Lower leg skin (tissue), 4 donors: ENCODE results near the gene LPIN1. TPM values are rescaled to one million over a fixed set of nuclear protein-coding genes. Genes with fewer than 3 reads are reported as not detected.

Experiments used
- DNase-seq, 2 donors: peaks; one replicate each; pipeline ENCODE4 v3.0.0-alpha.2; 2019; ENCODE audit warnings: low spot score in 2 of 2
- H3K4me3 ChIP-seq: fragments of 200-600 bp; sonication (generic); 2 replicates; pipeline ENCODE4 v1.5.1; 2017; ENCODE audit warnings: mild to moderate bottlenecking, low read depth; ENCODE audit not compliant: poor library complexity, severe bottlenecking
- CTCF ChIP-seq, 3 donors: fragments of 450-650 bp; IDR thresholded peaks; one replicate each; pipeline ENCODE4 v1.5.1; 2016; ENCODE audit warnings: antibody characterized with exemption in 3 of 3, mild to moderate bottlenecking in 3 of 3, moderate library complexity in 2 of 3
- POLR2A ChIP-seq, 2 donors: fragments of 450-650 bp; IDR thresholded peaks; one replicate each; pipeline ENCODE4 v1.6.1; 2016 to 2017; ENCODE audit warnings: antibody characterized with exemption in 2 of 2, mild to moderate bottlenecking in 1 of 2, moderate library complexity in 1 of 2
- WGBS, 2 donors: methylation state at CpG; one replicate each; pipeline ENCODE4 v1.1.5; 2018; 5-methylcytosine and 5-hydroxymethylcytosine counted together
- intact Hi-C: fragments of 100-400 bp; cut with DNase I; formaldehyde crosslinking; loops from one replicate; pipeline ENCODE4 v1.15.0; 2023; ENCODE audit warnings: low total_unique reads
- microRNA counts, 2 donors: library from miRNA; unstranded; fragments of <30 nt; microRNA quantifications; one replicate each; lab custom pipeline; 2016
- microRNA-seq, 2 donors: library from miRNA; unstranded; fragments of <30 nt; microRNA quantifications; one replicate each; pipeline ENCODE4, GENCODE V29; 2016; ENCODE audit warnings: borderline replicate concordance in 2 of 2, borderline number of aligned reads in 1 of 2
- total RNA-seq, 4 donors: library from RNA; depleted of rRNA; stranded (reverse); fragments of >200 nt; gene quantifications; one replicate each; pipeline ENCODE4 v1.1.0, GENCODE V29; 2016

Gene LPIN1
- total RNA-seq, 4 donors from 2014 or later: 15.6 to 45.8 (median 35.0) TPM

GRCh38 chr2:11873356-11874154 lies 127.1 kb downstream of the LPIN1 start:
- no peak overlapping the region for H3K4me3 ChIP-seq
- TF ChIP-seq CTCF (IDR thresholded peaks at IDR 0.05): no peak
- TF ChIP-seq POLR2A (IDR thresholded peaks at IDR 0.05): no peak
- peak in 1 of 2 donors; percentile 15 for DNase-seq
- intact Hi-C loops: loop anchor here (2.0 kb wide), 1 partner anchor 29 kb away; no protein-coding TSS in a partner anchor
- 39 to 57% methylated on average over 11 of the region's 11 CpGs for WGBS, 2 donors

- intact Hi-C loops: loop anchor here (2.0 kb wide), 1 partner anchor 28 kb away; no protein-coding TSS in a partner anchor
- no peak overlapping the region for H3K4me3 ChIP-seq
- DNase-seq: no peak
- 93 to 94% methylated on average over 9 to 10 of the region's 15 CpGs for WGBS, 2 donors
- no peak for TF ChIP-seq CTCF (IDR thresholded peaks at IDR 0.05)
- TF ChIP-seq POLR2A (IDR thresholded peaks at IDR 0.05): no peak
Observed at GRCh38 chr2:11874861-11875260, 128.4 kb downstream of the LPIN1 start.

GRCh38 chr2:11875481-11875880 lies 129.0 kb downstream of the LPIN1 start:
- no peak for DNase-seq
- TF ChIP-seq POLR2A (IDR thresholded peaks at IDR 0.05) (no peak), CTCF (IDR thresholded peaks at IDR 0.05) (no peak)
- H3K4me3 ChIP-seq: no peak overlapping the region
- 78 to 92% methylated on average over 2 of the region's 2 CpGs for WGBS, 2 donors
- intact Hi-C loops: loop anchor here (2.0 kb wide), 1 partner anchor 27 kb away; no protein-coding TSS in a partner anchor

- H3K4me3 ChIP-seq: no peak overlapping the region
- 91 to 94% methylated on average over 6 of the region's 6 CpGs for WGBS, 2 donors
- TF ChIP-seq POLR2A (IDR thresholded peaks at IDR 0.05) (no peak), CTCF (IDR thresholded peaks at IDR 0.05) (no peak)
- intact Hi-C loops: no loop called here
- no peak for DNase-seq
Observed at GRCh38 chr2:11876436-11876835, 130.0 kb downstream of the LPIN1 start.

GRCh38 chr2:11876889-11877288 lies 130.5 kb downstream of the LPIN1 start:
- TF ChIP-seq CTCF (IDR thresholded peaks at IDR 0.05) (no peak), POLR2A (IDR thresholded peaks at IDR 0.05) (no peak)
- intact Hi-C loops: no loop called here
- no peak for DNase-seq
- no peak overlapping the region for H3K4me3 ChIP-seq
- WGBS, 2 donors: 91 to 95% methylated on average over 5 of the region's 5 CpGs

MicroRNAs within 50 kb of the gene (microRNA counts, 767-probe panel; counts per million panel counts)
- microRNA hsa-miR-548s (lab: Ali Mortazavi, UCI): 0 to 358 counts per million in 2 donors

Small RNA genes within 50 kb of the gene (microRNA-seq; reads per million reads assigned to microRNA genes)
- gene MIR4262 (0 reads per million in 2 donors), gene MIR548S (0 reads per million in 2 donors)

Other genes starting within 250 kb of the LPIN1 start
- 10 to 100 TPM in 1 of 4 donors, 1 to 10 TPM in 3; 2.4 to 12.2 (median 4.0) TPM for gene GREB1, start 212.6 kb upstream of the LPIN1 start, total RNA-seq
- not detected for gene NTSR2, start 76.4 kb upstream of the LPIN1 start, total RNA-seq